ENCODE data around the gene RHEBL1.
A peak's percentile ranks its signal among the peaks of the same experiment; 100 is the strongest.

RHEBL1 gene

GRCh38 chr12:49051373-49051764 is 18.4 kb downstream of the RHEBL1 start:
- ATAC-seq (no peak), DNase-seq (no peak)
- Mint-ChIP-seq H3K27me3 (no peaks in the 10 kb centered on the region), H3K4me3 (no peak overlapping the region), H3K4me1 (peaks cover 26% of the 10 kb centered on the region), H3K27ac (peak overlapping the region in 1 of 2 donors; percentile 90), H3K9me3 (no peaks in the 10 kb centered on the region)

- Mint-ChIP-seq H3K4me3 (no peak overlapping the region), H3K4me1 (peaks cover 20% of the 10 kb centered on the region), H3K27ac (peak overlapping the region in 1 of 2 donors; percentile 86), H3K9me3 (no peaks in the 10 kb centered on the region), H3K27me3 (no peaks in the 10 kb centered on the region)
- ATAC-seq: no peak
- no peak for DNase-seq
Measured at GRCh38 chr12:49050507-49051372, 19.0 kb downstream of the RHEBL1 start.

- Mint-ChIP-seq H3K4me1 (peaks cover 11% of the 10 kb centered on the region), H3K27me3 (no peaks in the 10 kb centered on the region), H3K9me3 (no peaks in the 10 kb centered on the region), H3K27ac (no peak overlapping the region), H3K4me3 (no peak overlapping the region)
- ATAC-seq (no peak), DNase-seq (no peak)
Measured at GRCh38 chr12:49049566-49050224, 20.1 kb downstream of the RHEBL1 start.

DNA sequence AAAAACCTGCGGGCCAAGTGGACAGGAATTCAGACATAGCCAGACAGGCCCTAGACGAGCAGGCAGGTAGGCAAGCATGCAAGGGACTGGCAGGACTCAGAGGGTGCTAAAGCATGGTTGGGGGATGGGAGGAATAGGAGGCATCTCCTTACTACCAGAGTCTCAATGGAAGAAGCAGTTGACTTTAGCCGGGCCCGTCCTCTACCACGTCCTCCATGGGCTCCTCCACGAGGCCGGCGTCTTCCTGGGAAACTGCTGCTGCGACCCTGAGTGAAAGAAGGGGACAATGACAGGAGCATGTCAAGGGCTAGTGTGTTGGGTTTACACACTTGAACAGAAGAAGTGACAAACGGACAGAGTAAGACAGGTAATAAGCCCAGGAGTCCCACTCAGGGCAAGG is 20.8 kb downstream of the RHEBL1 start:
- H3K27me3 Mint-ChIP-seq: no peaks in the 10 kb centered on the region
- peak overlapping the region in 1 of 2 donors; percentile 91 for H3K27ac Mint-ChIP-seq
- H3K4me1 Mint-ChIP-seq: peaks cover 15% of the 10 kb centered on the region
- no peak overlapping the region for H3K4me3 Mint-ChIP-seq
- H3K9me3 Mint-ChIP-seq: no peaks in the 10 kb centered on the region
- DNase-seq (no peak), ATAC-seq (no peak)

GRCh38 chr12:49046129-49046895 is 23.5 kb downstream of the RHEBL1 start:
- Mint-ChIP-seq H3K27ac (peak overlapping the region in 1 of 2 donors; percentile 59), H3K27me3 (no peaks in the 10 kb centered on the region), H3K4me3 (no peak overlapping the region), H3K9me3 (no peaks in the 10 kb centered on the region), H3K4me1 (peaks cover 15% of the 10 kb centered on the region)
- ATAC-seq (no peak), DNase-seq (no peak)

DNA sequence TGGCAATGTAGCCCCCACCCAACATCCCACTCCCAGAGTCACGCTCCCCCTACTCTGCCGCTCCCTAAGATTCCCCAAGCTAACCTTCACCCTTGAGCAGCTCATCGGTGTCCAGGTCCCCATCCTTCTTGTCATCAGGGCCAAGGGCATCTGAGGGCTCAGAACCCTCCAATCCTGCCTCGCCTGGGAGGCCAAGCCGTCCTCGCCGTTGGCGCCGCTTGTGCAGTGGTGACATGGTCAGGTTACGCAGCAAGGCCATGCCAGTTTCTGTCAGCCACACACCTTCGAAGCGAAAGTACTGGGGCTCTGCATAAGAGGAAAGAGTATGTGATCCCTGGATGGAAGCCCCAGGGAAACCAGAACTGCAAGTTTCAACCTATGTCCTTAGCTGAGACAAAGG is 25.1 kb downstream of the RHEBL1 start:
- Mint-ChIP-seq H3K4me1 (peaks cover 10% of the 10 kb centered on the region), H3K9me3 (no peaks in the 10 kb centered on the region), H3K4me3 (no peak overlapping the region), H3K27me3 (no peaks in the 10 kb centered on the region), H3K27ac (peak overlapping the region in 1 of 2 donors; percentile 29)
- ATAC-seq (no peak), DNase-seq (no peak)

DNA sequence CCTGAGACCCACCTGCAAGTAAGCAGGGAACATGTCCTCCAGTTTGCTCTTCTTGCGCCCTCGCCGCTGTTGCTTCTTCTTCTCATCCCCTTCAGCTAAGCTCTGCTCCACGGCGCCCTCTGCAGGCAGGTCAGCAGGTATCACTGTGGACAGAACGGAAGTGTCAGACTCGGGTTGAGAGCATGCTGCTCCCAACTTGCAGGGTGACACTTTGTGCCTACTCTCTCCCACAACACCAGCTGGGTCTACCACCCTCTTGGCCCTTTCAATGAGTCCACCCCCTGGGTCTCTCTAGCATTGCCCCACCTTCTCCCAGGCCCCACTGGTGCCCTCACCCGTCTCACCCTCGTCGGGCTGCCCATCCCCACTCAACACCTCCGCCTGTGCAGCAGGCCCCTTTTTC is 25.9 kb downstream of the RHEBL1 start:
- peak; percentile 63 to 69 for DNase-seq
- Mint-ChIP-seq H3K4me1 (peaks cover 10% of the 10 kb centered on the region), H3K27ac (peak overlapping the region in 1 of 2 donors; percentile 27), H3K4me3 (no peak overlapping the region), H3K9me3 (no peaks in the 10 kb centered on the region), H3K27me3 (no peaks in the 10 kb centered on the region)
- ATAC-seq: peak; percentile 83

GRCh38 chr12:49043241-49043640 is 26.5 kb downstream of the RHEBL1 start:
- DNase-seq (no peak), ATAC-seq (no peak)
- Mint-ChIP-seq H3K4me1 (peaks cover 10% of the 10 kb centered on the region), H3K27ac (no peak overlapping the region), H3K4me3 (no peak overlapping the region), H3K9me3 (no peaks in the 10 kb centered on the region), H3K27me3 (no peaks in the 10 kb centered on the region)

GRCh38 chr12:49041881-49042484 is 27.8 kb downstream of the RHEBL1 start:
- no peak for DNase-seq
- ATAC-seq: no peak
- no peaks in the 10 kb centered on the region for H3K27me3 Mint-ChIP-seq
- peak overlapping the region; percentile 90 to 94 for H3K27ac Mint-ChIP-seq
- H3K4me3 Mint-ChIP-seq: no peak overlapping the region
- peaks cover 10% of the 10 kb centered on the region for H3K4me1 Mint-ChIP-seq
- H3K9me3 Mint-ChIP-seq: no peaks in the 10 kb centered on the region

- Mint-ChIP-seq H3K4me1 (peaks cover 10% of the 10 kb centered on the region), H3K4me3 (no peak overlapping the region), H3K27ac (no peak overlapping the region), H3K27me3 (no peaks in the 10 kb centered on the region), H3K9me3 (no peaks in the 10 kb centered on the region)
- ATAC-seq (peak; percentile 31), DNase-seq (no peak)
Measured at GRCh38 chr12:49041036-49041880, 28.5 kb downstream of the RHEBL1 start.

GRCh38 chr12:49040364-49040855 is 29.4 kb downstream of the RHEBL1 start:
- no peak for DNase-seq

DNA sequence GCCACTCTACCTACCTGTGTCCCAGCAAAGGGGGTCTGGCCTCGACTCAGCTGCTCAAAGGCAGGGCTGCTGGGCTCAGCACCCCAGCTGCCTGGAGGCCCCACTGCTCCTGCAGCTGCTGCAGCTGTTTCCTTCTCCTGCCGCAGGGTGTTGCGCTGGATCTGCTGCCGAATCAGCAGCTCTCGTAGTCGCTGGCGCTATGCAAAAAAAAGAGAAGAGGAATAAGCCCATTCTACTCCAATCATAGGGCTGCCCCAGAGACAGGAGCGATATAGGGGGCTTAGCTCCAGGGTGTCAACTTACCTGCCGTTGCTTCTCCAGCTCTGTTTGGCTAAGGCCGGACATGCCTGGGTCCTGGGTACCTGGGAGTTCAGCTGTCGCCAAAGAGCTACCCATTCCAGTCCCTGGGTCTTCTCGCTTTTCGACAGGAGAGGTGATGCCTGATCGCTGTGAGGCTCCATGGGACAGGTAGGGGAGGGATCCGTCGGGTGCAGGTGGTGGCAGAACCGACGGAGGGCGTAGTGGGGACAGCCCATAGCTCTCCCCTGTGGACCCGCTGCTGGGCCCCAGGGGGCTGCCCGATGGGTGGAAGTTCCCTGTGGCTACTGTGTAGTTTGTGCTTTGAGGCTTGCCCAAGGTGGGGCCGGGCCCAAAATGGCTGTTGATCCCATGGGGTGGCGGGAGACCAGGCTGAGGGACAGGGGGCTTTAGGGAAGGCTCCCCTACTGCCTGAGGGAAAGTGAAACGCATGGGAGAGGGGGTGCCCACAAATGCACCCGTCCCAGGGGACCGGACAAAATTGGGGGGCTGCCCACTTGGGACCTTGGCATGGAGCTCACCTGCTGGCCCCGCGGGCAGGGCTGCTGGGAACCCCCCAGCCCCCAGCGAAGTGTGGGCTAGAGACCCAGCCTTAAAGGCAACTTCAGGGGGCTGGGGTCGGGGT is 30.1 kb downstream of the RHEBL1 start:
- Mint-ChIP-seq H3K27me3 (no peaks in the 10 kb centered on the region), H3K4me1 (peaks cover 8% of the 10 kb centered on the region), H3K27ac (peak overlapping the region; percentile 61 to 81), H3K4me3 (no peak overlapping the region), H3K9me3 (no peaks in the 10 kb centered on the region)
- DNase-seq (no peak), ATAC-seq (no peak)

More at GRCh38 chr12:49040364-49040855, 29.4 kb downstream of the RHEBL1 start:
- no peak for ATAC-seq
- H3K9me3 Mint-ChIP-seq: no peaks in the 10 kb centered on the region
- H3K4me3 Mint-ChIP-seq: no peak overlapping the region
- H3K27ac Mint-ChIP-seq: peak overlapping the region; percentile 61 to 81
- H3K27me3 Mint-ChIP-seq: no peaks in the 10 kb centered on the region
- H3K4me1 Mint-ChIP-seq: peaks cover 10% of the 10 kb centered on the region

- Mint-ChIP-seq H3K9me3 (no peaks in the 10 kb centered on the region), H3K27ac (peak overlapping the region in 1 of 2 donors; percentile 91), H3K27me3 (no peaks in the 10 kb centered on the region), H3K4me3 (no peak overlapping the region), H3K4me1 (no peaks in the 10 kb centered on the region)
- ATAC-seq: no peak
- no peak for DNase-seq
Measured at GRCh38 chr12:49038291-49038955, 31.4 kb downstream of the RHEBL1 start.
